Head of caudate nucleus (tissue), 42 donors: ENCODE data around the gene DCK.
"Not testable (repeated sequence)": the region's sequence is repeated elsewhere in the genome, so short reads cannot be mapped to it uniquely, and the experiment has no call there.

Experiments used
- DNase-seq, 42 donors: peaks; one replicate each; pipeline versions ENCODE4 v3.0.0 to v3.0.0-alpha.2; 2020 to 2021; ENCODE audit warnings: mixed read lengths in 7 of 42
- intact Hi-C: fragments of 100-400 bp; cut with DNase I; formaldehyde crosslinking; loops from one replicate; pipeline ENCODE4 v1.15.0; 2022

DCK gene

DNA sequence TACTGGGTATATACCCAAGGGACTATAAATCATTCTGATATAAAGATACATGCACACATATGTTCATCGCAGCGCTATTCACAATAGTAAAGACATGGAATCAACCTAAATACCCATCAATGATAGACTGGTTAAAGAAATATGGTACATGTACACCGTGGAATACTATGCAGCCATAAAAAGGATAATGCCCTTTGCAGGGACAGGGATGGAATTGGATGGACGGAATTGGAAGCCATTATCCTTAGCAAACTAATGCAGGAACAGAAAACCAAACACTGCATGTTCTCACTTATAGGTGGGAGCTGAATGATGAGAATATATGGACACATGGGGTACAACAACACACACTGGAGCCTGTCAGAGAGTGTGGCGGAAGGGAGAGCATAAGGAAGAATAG is 55.9 kb downstream of the DCK start:
- intact Hi-C loops: no loop called here
- DNase-seq: no peak

DNA sequence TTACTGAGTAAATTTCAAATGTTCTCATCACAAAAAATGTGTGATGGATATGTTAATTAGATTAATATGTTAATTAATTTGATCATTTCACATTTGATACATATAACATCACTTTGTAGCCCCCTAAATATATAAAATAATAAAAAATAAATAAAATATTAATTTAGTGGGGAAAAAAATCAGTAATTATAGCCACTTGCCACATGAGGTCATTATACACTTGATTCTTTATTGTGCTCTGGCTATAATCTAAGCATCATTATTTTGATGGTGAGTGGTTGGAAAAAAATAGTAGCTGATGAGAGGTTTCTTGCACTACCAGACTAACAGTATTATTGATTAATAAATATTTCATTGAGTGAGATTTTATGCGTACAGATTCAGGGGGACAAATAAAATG is 57.4 kb downstream of the DCK start:
- intact Hi-C loops: no loop called here
- no peak for DNase-seq

DNA sequence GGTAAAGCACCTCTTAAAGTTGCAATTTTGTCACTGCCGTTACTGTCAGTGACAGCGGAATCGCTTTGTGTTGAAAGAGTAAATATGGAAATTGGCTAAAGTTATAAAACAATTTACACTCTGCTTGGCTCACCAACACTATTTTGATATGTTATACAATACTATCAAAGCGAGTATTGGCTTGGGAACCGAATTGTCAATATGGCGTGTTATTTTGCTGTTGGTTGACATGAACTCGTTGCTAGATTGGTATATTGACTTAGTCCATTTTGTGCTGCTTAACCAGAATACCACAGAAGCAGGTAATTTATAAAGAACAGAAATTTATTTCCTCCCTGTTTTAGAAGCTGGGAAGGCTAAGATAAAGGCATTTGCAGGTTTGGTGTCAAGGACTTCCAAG is 58.6 kb downstream of the DCK start:
- intact Hi-C loops: no loop called here
- no peak for DNase-seq

DNA sequence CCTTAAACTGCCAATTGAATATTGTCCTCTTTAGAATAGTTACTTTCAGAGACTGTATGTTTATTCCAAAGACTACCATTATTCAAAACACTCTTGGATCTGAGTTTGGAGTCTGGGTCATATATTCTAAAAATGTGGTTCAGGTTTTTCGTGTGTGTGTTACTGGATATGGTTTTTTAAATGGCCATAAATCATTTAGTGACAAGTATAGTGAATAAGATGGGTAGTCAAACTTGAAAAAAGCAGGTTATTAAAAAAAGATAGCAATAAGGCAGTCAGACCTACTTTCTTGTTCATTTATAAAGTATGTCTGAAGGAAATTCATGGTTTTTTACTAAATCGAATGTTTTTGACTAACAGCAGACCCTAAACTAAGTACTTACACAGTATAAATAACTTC is 59.3 kb downstream of the DCK start:
- no peak for DNase-seq
- intact Hi-C loops: no loop called here

DNA sequence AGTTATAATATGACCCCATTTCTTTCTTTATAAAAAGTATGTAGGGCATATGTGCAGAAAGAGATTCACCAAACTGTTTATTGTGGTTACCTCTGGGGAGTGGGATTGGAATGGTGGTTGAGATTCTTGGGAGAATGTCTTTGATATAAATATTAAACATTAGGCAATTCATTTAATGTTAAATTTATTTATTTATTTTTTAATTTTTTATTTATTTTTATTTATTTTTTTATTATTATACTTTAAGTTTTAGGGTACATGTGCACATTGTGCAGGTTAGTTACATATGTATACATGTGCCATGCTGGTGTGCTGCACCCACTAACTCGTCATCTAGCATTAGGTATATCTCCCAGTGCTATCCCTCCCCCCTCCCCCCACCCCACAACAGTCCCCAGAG is 60.2 kb downstream of the DCK start:
- DNase-seq, intact Hi-C loops: not testable (repeated sequence)

DNA sequence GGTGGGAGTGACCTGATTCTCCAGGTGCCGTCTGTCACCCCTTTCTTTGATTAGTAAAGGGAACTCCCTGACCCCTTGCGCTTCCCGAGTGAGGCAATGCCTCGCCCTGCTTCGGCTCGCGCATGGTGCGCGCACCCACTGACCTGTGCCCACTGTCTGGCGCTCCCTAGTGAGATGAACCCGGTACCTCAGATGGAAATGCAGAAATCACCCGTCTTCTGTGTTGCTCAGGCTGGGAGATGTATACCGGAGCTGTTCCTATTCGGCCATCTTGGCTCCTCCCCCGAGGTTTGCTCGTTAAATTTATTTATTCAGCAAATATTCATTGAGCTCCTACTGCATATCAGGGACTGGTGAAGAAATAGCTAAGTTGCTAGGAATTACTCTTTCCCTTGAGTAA is 66.1 kb downstream of the DCK start:
- DNase-seq, intact Hi-C loops: not testable (repeated sequence)

DNA sequence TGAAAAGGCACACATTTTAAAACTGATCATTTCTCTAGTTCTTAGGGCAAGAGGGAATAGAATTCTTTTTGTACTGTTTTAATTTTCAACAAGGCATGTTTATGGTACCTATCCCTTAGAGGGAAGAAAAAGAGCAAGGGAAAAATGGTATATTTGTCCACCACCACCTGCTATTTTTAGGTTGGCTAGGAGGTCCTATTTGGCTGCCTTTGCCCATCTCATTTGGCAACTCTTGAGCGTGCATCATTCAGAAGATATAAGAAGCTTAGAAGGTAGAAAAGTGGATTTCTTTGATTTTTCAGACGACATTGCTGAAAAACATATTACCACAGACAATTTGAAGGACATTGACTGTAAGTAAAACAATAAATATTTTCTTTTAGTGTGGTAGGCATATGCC is 69.0 kb downstream of the DCK start:
- no peak for DNase-seq
- intact Hi-C loops: no loop called here

DNA sequence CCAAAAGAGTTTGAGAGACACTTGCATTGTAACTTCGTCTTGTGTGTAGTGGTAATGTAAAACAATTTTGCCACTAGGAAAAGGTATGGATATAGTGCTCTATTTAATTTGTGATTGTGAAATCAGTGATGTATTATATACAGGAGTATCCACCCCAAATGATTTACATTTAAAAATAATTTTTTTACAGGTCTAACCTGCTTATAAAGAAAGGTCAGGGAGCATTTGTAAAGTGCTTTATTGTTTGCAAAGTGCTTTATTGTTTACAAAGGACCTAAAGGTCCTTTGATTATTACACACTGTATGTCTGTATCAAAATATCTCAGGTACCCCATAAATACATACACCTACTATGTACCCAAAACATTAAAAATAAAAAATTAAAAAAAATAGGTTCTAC is 70.3 kb downstream of the DCK start:
- intact Hi-C loops: no loop called here
- DNase-seq: no peak

DNA sequence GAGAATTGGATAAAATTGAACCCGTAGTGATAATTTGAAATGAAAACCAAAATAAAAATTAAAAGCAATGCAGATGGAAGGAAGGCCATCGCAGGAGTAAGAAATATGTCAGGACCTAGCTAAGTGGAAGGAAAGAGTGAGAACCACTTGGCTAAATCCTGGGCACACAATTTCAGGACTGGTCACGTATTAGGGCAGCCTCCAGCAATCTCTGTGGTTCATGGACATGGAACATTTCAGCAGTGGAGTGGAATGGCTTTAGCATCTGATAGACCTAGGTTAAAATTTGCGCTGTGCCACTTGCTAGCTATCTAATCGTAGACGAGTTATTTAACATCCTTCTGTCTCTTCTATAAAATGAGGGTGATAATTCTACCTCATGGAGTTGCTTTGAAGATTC is 71.1 kb downstream of the DCK start:
- no peak for DNase-seq
- intact Hi-C loops: no loop called here

DNA sequence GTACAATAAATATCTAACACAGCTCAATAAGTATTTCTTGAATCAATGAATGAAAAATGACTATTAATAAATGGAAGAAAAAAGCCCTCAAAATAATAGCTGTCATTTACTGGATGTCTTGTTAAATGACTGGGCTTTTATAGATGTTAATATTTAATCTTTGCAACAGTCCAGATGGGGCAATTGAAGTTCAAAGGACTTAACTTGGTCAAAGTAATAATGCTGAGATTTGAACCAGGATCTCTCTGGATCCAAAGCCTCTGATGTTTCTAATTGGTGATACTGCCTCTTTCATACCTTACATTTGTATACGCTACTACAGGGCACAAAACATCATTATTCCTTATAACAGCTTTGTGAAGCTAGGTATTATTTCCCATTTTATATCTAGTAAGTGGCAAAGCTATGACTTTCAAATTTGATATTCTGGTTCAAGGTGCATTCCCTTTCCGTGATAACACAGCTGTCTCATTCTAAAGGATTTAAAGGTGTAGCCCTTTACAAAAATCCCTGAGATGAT is 72.6 kb downstream of the DCK start:
- DNase-seq: no peak
- intact Hi-C loops: no loop called here

DNA sequence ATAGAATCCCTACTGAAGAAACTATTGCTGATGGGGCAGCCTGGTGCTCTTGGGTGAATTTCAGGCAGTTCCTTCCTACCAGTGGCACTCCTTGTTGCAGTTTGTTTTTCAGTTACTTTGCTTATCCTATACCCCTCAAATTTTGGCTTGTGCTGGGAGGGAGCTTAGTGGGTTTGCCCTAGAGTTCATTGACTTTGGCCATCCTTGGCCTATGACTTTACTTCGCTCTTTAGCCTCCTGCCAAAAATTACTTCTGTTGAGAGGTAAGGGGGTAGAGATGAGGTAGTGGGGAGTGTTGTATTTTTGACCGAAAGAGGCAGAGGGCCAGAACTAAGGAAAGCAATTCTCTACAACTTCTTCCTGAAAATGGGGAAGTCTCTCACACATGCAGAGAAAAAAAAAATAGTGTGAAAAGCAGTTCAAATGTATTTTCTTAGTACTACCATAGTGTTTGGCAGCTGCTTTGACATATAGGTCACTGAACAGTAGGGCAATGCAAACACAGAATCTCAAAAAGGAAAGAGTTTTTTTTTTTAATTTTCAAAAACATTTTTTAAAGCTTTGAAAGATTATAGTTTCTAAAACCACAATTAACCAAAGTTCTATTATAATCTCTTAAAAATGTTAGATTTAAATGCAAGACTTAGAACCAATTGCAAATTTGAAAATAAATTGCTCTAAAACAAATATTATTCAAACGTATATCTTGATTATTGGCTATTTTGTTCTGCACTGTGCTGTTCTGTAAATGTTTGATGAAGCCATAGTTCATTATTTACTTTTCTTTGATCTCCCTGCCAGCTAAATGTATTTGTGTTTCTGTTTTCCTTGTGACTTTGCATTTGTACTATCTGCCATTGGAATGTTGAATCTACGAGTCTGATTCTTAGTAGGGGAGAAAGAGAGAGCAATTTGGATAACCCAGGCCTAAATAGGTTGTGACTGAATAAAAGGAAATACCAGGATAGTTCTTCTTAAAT is 73.6 kb downstream of the DCK start:
- intact Hi-C loops: no loop called here
- no peak for DNase-seq

DNA sequence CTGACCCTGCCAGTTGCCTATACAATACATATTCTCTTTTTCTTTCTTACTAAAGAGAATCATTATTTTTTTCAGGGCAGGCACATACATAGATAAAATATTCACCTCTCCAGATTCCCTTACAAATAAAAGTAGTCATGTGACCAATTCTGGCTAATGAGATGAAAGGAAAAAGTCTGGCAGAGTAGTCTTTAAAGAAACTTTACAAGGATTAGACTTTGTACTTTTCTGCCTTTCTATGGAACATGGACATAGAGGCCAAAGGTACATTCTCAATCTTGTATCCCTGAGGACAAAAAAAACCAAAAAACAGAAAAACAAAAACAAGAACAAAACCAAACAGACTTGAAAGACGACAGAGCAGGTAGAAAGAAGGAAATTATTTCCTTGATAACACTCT is 75.6 kb downstream of the DCK start:
- intact Hi-C loops: no loop called here
- no peak for DNase-seq

DNA sequence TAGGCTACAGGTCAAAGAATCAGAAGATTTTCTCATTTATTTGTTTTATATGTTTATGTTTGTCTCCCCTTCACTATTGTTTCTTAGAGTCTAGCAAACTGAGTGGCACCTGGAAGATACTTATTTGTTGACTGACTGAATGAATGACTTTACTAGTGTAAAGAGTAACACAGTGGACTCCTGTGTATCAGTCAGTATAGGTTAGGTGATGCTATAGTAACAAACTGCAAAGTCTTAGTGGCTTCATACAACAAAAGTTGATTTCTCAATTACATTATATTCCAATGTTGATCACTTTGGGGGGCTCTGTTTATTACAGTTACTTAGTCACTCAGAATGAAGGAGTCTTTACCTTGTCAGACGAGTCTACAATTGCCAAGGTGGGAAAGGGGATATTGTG is 76.6 kb downstream of the DCK start:
- intact Hi-C loops: no loop called here
- DNase-seq: no peak

DNA sequence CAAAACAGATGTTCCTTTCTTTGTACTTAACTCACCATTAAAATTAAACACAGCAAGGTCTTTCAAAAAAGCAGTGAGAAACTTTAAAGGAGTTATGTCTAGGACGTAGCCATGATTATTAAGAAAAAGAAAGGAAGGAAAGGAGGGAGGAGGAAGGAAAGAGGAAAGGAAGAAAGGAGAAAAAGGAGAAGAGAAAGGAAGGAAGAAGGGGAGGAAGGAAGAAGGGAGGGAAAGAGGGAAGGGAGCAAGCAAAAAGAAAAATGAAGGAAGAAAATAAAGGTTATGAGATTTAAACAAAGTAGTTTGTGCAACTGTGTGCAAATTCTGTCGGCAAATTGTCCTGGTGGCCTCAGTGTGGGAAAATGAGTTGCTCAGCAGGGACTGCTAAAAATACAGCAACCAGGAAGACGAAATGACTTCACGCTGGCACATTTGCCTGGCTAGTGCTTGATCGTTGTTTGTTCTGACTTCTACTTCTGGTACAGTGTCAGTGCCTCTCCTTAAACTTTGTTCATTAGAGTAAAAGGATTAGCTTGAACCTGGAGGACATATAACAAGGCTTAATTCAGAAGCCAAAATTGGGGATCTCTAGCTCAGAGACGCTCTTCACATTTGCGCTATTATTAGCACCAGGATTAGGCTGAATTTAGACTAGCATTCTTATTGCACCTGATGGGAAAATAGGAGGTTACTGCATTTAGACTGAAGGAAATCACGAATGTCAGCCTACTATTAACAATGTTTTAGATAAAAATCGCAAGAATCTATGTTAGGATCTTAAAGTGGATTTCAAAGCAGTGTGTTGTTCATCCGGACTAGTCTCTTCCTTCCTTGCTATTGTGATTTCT is 81.2 kb downstream of the DCK start:
- intact Hi-C loops: no loop called here
- DNase-seq: peak in 19 of 42 donors; percentile 9 to 55 (median 20)
